HG03280 (cell line): ENCODE data around the gene NOP53.
"Not testable (repeated sequence)": the region's sequence is repeated elsewhere in the genome, so short reads cannot be mapped to it uniquely, and the experiment has no call there.

Experiments
- ATAC-seq: cut with Tn5 transposase; IDR thresholded peaks from one replicate; pipeline ENCODE4 v1.9.1; 2021; ENCODE audit warnings: mild to moderate bottlenecking, moderate library complexity; ENCODE audit not compliant: unreplicated experiment

NOP53 gene

GRCh38 chr19:47752440-47753211 is 7.3 kb downstream of the NOP53 start:
- ATAC-seq = no peak

GRCh38 chr19:47754206-47755064 is 9.1 kb downstream of the NOP53 start:
- no peak for ATAC-seq

GRCh38 chr19:47755065-47755761 is 9.9 kb downstream of the NOP53 start:
- ATAC-seq = no peak

GRCh38 chr19:47755762-47756626 is 10.6 kb downstream of the NOP53 start:
- no peak for ATAC-seq

- ATAC-seq = no peak
Measured at GRCh38 chr19:47756627-47756929, 11.2 kb downstream of the NOP53 start.

GRCh38 chr19:47756953-47757608 is 11.7 kb downstream of the NOP53 start:
- no peak for ATAC-seq

GRCh38 chr19:47757617-47758442 is 12.5 kb downstream of the NOP53 start:
- ATAC-seq = no peak

GRCh38 chr19:47758443-47758804 is 13.1 kb downstream of the NOP53 start:
- no peak for ATAC-seq

- ATAC-seq = no peak
Measured at GRCh38 chr19:47760632-47760999, 15.3 kb downstream of the NOP53 start.

- ATAC-seq = no peak
Measured at GRCh38 chr19:47761566-47761965, 16.2 kb downstream of the NOP53 start.

GRCh38 chr19:47762151-47762550 is 16.8 kb downstream of the NOP53 start:
- no peak for ATAC-seq

- no peak for ATAC-seq
Measured at GRCh38 chr19:47762615-47763308, 17.4 kb downstream of the NOP53 start.

- not testable (repeated sequence) for ATAC-seq
Measured at GRCh38 chr19:47764705-47765104, 19.4 kb downstream of the NOP53 start.

- ATAC-seq = no peak
Measured at GRCh38 chr19:47765523-47766358, 20.4 kb downstream of the NOP53 start.

GRCh38 chr19:47766359-47766620 is 20.9 kb downstream of the NOP53 start:
- ATAC-seq = no peak

GRCh38 chr19:47766670-47767069 is 21.3 kb downstream of the NOP53 start:
- no peak for ATAC-seq

- ATAC-seq = no peak
Measured at GRCh38 chr19:47767349-47767748, 22.0 kb downstream of the NOP53 start.

GRCh38 chr19:47768604-47769003 is 23.3 kb downstream of the NOP53 start:
- no peak for ATAC-seq
